Type B pancreatic cell (in vitro differentiated cells): ENCODE data around the gene MOB3B. TPM values are rescaled to one million over a fixed set of nuclear protein-coding genes. Genes with fewer than 3 reads are reported as not detected.

Source experiments
- DNase-seq: peaks from one replicate; pipeline ENCODE4 v3.0.0; 2021; ENCODE audit warnings: mixed read lengths; ENCODE audit not compliant: unreplicated experiment; ENCODE audit errors: extremely low spot score
- H3K27ac Mint-ChIP-seq: 2 replicates; pipeline ENCODE4 v1.8.0; 2021; ENCODE audit warnings: mild to moderate bottlenecking, mixed read lengths
- H3K27me3 Mint-ChIP-seq: 2 replicates; pipeline ENCODE4 v1.8.0; 2021; ENCODE audit warnings: mixed read lengths
- H3K36me3 Mint-ChIP-seq: 2 replicates; pipeline ENCODE4 v1.8.0; 2021; ENCODE audit warnings: mixed read lengths
- H3K4me1 Mint-ChIP-seq: one replicate; pipeline ENCODE4 v1.8.0; 2021; ENCODE audit warnings: mixed read lengths; ENCODE audit not compliant: unreplicated experiment
- H3K4me3 Mint-ChIP-seq: 2 replicates; pipeline ENCODE4 v1.8.0; 2021; ENCODE audit warnings: mild to moderate bottlenecking, mixed read lengths
- H3K9me3 Mint-ChIP-seq: 2 replicates; pipeline ENCODE4 v1.8.0; 2021; ENCODE audit warnings: mixed read lengths
- total RNA-seq: library from RNA; stranded (reverse); gene quantifications from 2 replicates; pipeline ENCODE4 v1.2.1, GENCODE V29; 2021; ENCODE audit warnings: low replicate concordance
- TF ChIP-seq, protein P1 (sequence below): fragments of 200-600 bp; sonication (generic); conservative IDR thresholded peaks from 2 replicates; pipeline ENCODE4 v1.5.0; 2021; ENCODE audit warnings: antibody characterized with exemption, mild to moderate bottlenecking

MOB3B gene
- total RNA-seq, 1 donor from 2014 or later = 27.5 TPM

DNA sequence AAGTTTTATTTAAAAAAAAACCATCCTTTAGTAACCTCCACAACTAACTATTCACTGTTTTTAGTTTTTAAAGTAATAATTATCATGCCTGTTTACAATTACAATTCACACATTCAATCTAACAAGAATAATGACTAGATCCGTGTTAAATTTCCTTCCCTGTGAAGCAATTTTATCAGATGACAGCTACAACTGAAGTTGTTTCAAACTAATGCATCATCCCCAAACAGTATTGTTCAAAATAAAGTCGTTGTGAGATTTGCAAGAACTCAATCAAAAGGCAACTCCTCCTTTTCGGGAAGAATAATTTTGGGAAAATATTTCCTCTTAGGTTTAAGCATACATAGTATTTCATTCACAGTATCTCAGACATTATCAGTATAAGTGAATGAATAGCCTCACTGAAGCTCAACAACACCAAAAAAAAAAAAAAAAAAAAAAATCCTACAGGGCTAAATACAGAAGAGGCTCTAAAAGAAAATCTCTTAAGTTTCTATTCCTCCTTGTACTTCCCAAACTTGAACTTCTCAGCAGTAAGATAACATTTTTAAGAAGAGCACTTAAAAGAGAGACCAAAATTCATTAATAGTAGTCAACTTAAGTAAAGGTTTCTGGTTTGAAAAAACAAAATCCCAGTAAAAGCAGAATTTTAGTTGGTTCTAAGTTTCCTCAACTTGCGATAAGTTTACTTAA, 34.3 kb upstream of the MOB3B start:
- no peak for DNase-seq
- no peaks in the 10 kb centered on the region for H3K27me3 Mint-ChIP-seq
- TF ChIP-seq, protein P1, sequence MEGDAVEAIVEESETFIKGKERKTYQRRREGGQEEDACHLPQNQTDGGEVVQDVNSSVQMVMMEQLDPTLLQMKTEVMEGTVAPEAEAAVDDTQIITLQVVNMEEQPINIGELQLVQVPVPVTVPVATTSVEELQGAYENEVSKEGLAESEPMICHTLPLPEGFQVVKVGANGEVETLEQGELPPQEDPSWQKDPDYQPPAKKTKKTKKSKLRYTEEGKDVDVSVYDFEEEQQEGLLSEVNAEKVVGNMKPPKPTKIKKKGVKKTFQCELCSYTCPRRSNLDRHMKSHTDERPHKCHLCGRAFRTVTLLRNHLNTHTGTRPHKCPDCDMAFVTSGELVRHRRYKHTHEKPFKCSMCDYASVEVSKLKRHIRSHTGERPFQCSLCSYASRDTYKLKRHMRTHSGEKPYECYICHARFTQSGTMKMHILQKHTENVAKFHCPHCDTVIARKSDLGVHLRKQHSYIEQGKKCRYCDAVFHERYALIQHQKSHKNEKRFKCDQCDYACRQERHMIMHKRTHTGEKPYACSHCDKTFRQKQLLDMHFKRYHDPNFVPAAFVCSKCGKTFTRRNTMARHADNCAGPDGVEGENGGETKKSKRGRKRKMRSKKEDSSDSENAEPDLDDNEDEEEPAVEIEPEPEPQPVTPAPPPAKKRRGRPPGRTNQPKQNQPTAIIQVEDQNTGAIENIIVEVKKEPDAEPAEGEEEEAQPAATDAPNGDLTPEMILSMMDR = no peak
- H3K4me3 Mint-ChIP-seq = no peak overlapping the region
- H3K4me1 Mint-ChIP-seq = peaks cover 13% of the 10 kb centered on the region
- peaks cover 12% of the 10 kb centered on the region for H3K36me3 Mint-ChIP-seq
- H3K27ac Mint-ChIP-seq = no peak overlapping the region
- no peaks in the 10 kb centered on the region for H3K9me3 Mint-ChIP-seq

DNA sequence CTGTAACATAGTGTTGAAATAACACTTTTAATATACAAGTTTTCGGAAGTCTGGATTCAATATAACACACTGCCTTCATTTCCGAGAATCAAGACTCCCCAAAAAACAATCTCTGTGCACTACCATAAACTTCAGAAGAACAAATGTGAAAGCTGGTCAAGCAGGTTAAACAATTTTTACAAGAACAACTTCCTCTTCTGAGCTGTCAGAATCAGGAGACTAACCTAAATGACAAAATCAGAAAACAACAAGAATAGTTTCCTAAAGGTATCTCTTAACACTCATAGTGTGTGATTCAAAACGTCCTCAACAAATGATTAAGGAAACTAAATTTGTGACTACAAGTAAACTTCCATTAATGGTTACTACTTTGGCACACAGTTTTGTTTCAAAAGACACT, 32.1 kb upstream of the MOB3B start:
- H3K4me3 Mint-ChIP-seq = peak overlapping the region; percentile 21
- DNase-seq = no peak
- TF ChIP-seq, protein P1 = no peak
- peaks cover 10% of the 10 kb centered on the region for H3K36me3 Mint-ChIP-seq
- H3K9me3 Mint-ChIP-seq = no peaks in the 10 kb centered on the region
- peaks cover 8% of the 10 kb centered on the region for H3K4me1 Mint-ChIP-seq
- no peaks in the 10 kb centered on the region for H3K27me3 Mint-ChIP-seq
- H3K27ac Mint-ChIP-seq = peak overlapping the region; percentile 73

DNA sequence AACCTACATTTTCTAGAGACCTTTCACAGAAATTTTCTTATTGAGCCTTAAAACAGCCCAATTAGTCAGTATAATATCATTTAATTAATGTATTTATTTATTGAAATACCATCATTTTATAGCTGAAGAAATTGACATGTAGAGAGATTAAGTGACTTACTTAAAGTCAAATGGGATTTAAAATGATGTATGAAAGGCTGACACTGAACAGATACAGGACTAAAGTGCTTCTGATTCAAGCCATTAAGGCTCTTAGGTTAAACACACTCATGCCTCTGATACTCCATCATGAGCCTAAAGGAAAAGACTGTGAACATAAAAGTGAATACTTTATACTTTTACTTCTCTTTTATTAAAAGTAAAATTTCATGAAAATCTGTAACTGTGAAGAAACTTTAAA, 30.8 kb upstream of the MOB3B start:
- Mint-ChIP-seq H3K4me1 (peaks cover 8% of the 10 kb centered on the region), H3K36me3 (peaks cover 8% of the 10 kb centered on the region), H3K4me3 (no peak overlapping the region), H3K27me3 (no peaks in the 10 kb centered on the region), H3K27ac (no peak overlapping the region), H3K9me3 (no peaks in the 10 kb centered on the region)
- TF ChIP-seq, protein P1 = no peak
- no peak for DNase-seq

DNA sequence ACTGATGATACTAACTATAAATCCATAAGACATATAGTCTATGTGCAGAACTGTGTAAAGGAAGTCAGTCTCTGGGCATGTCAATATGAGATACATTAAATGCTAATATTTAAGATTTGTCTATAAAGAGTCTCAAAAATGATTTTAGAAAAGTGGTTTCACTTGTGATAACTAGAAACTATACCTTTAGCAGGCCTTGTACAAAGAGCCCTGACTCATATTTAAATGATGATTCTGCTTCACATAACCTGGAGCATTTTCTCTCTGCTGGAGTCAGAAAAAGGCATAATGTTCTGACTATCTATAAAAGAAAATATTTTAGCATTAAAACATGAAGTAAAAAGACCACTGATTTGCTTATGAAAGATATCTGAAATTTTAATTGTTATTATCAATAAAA, 28.7 kb upstream of the MOB3B start:
- no peak for DNase-seq
- Mint-ChIP-seq H3K27me3 (no peaks in the 10 kb centered on the region), H3K4me1 (peaks cover 4% of the 10 kb centered on the region), H3K27ac (no peak overlapping the region), H3K36me3 (peaks cover 20% of the 10 kb centered on the region), H3K9me3 (no peaks in the 10 kb centered on the region), H3K4me3 (no peak overlapping the region)
- TF ChIP-seq, protein P1 = no peak

DNA sequence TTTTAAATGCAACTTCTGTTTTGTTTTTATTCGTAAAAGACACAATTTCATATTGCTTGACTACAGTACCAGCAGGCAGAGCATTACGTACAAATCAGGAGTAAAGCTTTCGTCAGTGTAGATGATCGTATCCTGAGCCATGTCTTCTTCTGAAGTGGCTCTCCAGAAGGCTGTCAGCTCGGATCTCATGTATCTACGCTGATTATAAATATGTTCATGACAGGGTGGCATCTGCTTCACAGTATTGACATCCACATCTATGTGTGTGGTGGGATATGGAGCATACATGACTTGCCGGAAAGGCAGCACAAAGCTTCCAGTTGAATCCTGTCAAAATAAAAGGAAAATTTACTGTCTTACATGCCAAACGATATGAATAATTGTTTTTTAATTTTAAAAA, 26.9 kb upstream of the MOB3B start:
- peaks cover 31% of the 10 kb centered on the region for H3K36me3 Mint-ChIP-seq
- H3K9me3 Mint-ChIP-seq = no peaks in the 10 kb centered on the region
- TF ChIP-seq, protein P1 = no peak
- peaks cover under 1% of the 10 kb centered on the region for H3K4me1 Mint-ChIP-seq
- H3K4me3 Mint-ChIP-seq = no peak overlapping the region
- H3K27ac Mint-ChIP-seq = no peak overlapping the region
- DNase-seq = no peak
- no peaks in the 10 kb centered on the region for H3K27me3 Mint-ChIP-seq

DNA sequence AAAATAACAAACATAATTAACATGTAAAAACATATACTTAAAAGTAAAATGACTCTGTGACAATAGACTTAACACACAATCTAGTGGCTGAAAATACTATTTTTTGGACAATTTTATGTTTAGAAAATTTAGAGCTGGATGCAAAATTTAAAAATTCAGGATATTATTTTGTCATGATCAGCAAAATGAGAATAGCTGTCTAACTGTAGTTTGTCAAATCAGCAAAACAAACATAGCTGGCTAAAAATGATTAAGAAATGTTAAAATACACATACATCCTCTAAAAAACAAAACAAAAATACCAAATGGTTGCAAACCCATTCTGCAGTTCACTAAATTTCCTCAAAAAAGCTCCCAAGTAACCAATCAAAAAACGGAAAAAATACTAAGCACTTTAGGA, 25.1 kb upstream of the MOB3B start:
- H3K4me1 Mint-ChIP-seq = no peaks in the 10 kb centered on the region
- H3K27me3 Mint-ChIP-seq = no peaks in the 10 kb centered on the region
- no peaks in the 10 kb centered on the region for H3K9me3 Mint-ChIP-seq
- H3K27ac Mint-ChIP-seq = no peak overlapping the region
- TF ChIP-seq, protein P1 = no peak
- H3K4me3 Mint-ChIP-seq = no peak overlapping the region
- peaks cover 37% of the 10 kb centered on the region for H3K36me3 Mint-ChIP-seq
- no peak for DNase-seq
